Endothelial cell (in vitro differentiated cells): ENCODE measurements around the gene TRIM26. TPM values are rescaled to one million over a fixed set of nuclear protein-coding genes. Genes with fewer than 3 reads are reported as not detected.
A peak's percentile ranks its signal among the peaks of the same experiment; 100 is the strongest.
"Not testable (repeated sequence)": the region's sequence is repeated elsewhere in the genome, so short reads cannot be mapped to it uniquely, and the experiment has no call there.

Experiments
- DNase-seq: peaks from one replicate; pipeline ENCODE4 v3.0.0; 2021; ENCODE audit warnings: low spot score
- H3K27ac Mint-ChIP-seq: one replicate; pipeline ENCODE4 v1.8.0; 2021; ENCODE audit warnings: mixed read lengths, inconsistent platforms; ENCODE audit not compliant: unreplicated experiment
- H3K27me3 Mint-ChIP-seq: one replicate; pipeline ENCODE4 v1.8.0; 2021; ENCODE audit warnings: mild to moderate bottlenecking, moderate library complexity, mixed read lengths, inconsistent platforms; ENCODE audit not compliant: unreplicated experiment
- H3K36me3 Mint-ChIP-seq: one replicate; pipeline ENCODE4 v1.8.0; 2021; ENCODE audit warnings: mild to moderate bottlenecking, low read depth, mixed read lengths, inconsistent platforms; ENCODE audit not compliant: unreplicated experiment
- H3K4me1 Mint-ChIP-seq: one replicate; pipeline ENCODE4 v1.8.0; 2021; ENCODE audit warnings: mild to moderate bottlenecking, mixed read lengths, inconsistent platforms; ENCODE audit not compliant: unreplicated experiment
- H3K4me3 Mint-ChIP-seq: one replicate; pipeline ENCODE4 v1.8.0; 2021; ENCODE audit warnings: mild to moderate bottlenecking, mixed read lengths, inconsistent platforms; ENCODE audit not compliant: unreplicated experiment
- H3K9me3 Mint-ChIP-seq: one replicate; pipeline ENCODE4 v1.8.0; 2021; ENCODE audit warnings: mixed read lengths, inconsistent platforms; ENCODE audit not compliant: unreplicated experiment
- CTCF ChIP-seq: fragments of 200-600 bp; sonication (generic); IDR thresholded peaks from one replicate; pipeline ENCODE4 v1.5.0; 2021; ENCODE audit warnings: antibody characterized with exemption; ENCODE audit not compliant: unreplicated experiment
- total RNA-seq: library from RNA; stranded (reverse); fragmentation: NEBNext Ultra II Directional; extraction: Animal tissue kit (Norgen Biotek cat#: 25700); gene quantifications from one replicate; pipeline ENCODE4 v1.2.1, GENCODE V29; 2021; ENCODE audit not compliant: unreplicated experiment

Gene TRIM26
- total RNA-seq, 1 donor from 2014 or later, result 27.1 TPM

- no peaks in the 10 kb centered on the region for H3K27me3 Mint-ChIP-seq
- no peak overlapping the region for H3K4me3 Mint-ChIP-seq
- DNase-seq, result no peak
- no peaks in the 10 kb centered on the region for H3K4me1 Mint-ChIP-seq
- peaks cover 7% of the 10 kb centered on the region for H3K9me3 Mint-ChIP-seq
- H3K27ac Mint-ChIP-seq, result no peak overlapping the region
- TF ChIP-seq CTCF, result no peak
- peaks cover 10% of the 10 kb centered on the region for H3K36me3 Mint-ChIP-seq
Observed at GRCh38 chr6:30227242-30227722, 14.1 kb upstream of the TRIM26 start.

GRCh38 chr6:30223339-30223738, 10.1 kb upstream of the TRIM26 start:
- DNase-seq, result no peak
- Mint-ChIP-seq H3K36me3 (peaks cover 10% of the 10 kb centered on the region), H3K27me3 (no peaks in the 10 kb centered on the region), H3K4me3 (no peak overlapping the region), H3K9me3 (peaks cover 7% of the 10 kb centered on the region), H3K4me1 (peaks cover 2% of the 10 kb centered on the region), H3K27ac (no peak overlapping the region)
- no peak for TF ChIP-seq CTCF

- not testable (repeated sequence) for H3K27ac Mint-ChIP-seq, H3K27me3 Mint-ChIP-seq, H3K4me1 Mint-ChIP-seq, DNase-seq, H3K4me3 Mint-ChIP-seq, H3K9me3 Mint-ChIP-seq
- H3K36me3 Mint-ChIP-seq, result peaks cover 10% of the 10 kb centered on the region
Observed at GRCh38 chr6:30221956-30222355, 8.8 kb upstream of the TRIM26 start.

GRCh38 chr6:30221395-30221794, 8.2 kb upstream of the TRIM26 start:
- not testable (repeated sequence) for DNase-seq, H3K4me3 Mint-ChIP-seq, H3K27me3 Mint-ChIP-seq, H3K9me3 Mint-ChIP-seq, H3K4me1 Mint-ChIP-seq, H3K27ac Mint-ChIP-seq
- H3K36me3 Mint-ChIP-seq, result peaks cover 10% of the 10 kb centered on the region

GRCh38 chr6:30219244-30219643, 6.0 kb upstream of the TRIM26 start:
- Mint-ChIP-seq H3K4me3 (no peak overlapping the region), H3K27ac (no peak overlapping the region), H3K27me3 (peaks cover 1% of the 10 kb centered on the region), H3K36me3 (peaks cover 7% of the 10 kb centered on the region), H3K9me3 (peaks cover 7% of the 10 kb centered on the region), H3K4me1 (peaks cover 2% of the 10 kb centered on the region)
- TF ChIP-seq CTCF, result peak; percentile 29
- DNase-seq, result peak; percentile 57

GRCh38 chr6:30216096-30216495, 2.9 kb upstream of the TRIM26 start:
- Mint-ChIP-seq H3K27me3 (peaks cover 4% of the 10 kb centered on the region), H3K36me3 (no peaks in the 10 kb centered on the region), H3K27ac (no peak overlapping the region), H3K4me3 (no peak overlapping the region), H3K4me1 (peaks cover 18% of the 10 kb centered on the region), H3K9me3 (no peaks in the 10 kb centered on the region)
- no peak for DNase-seq
- TF ChIP-seq CTCF, result no peak
